C4-2B (cell line): ENCODE measurements around the gene SLC1A2.

Experiments
- H3K27ac ChIP-seq: fragments of 450-650 bp; 2 replicates; pipeline ENCODE4 v1.5.1; 2017
- CTCF ChIP-seq: fragments of 450-650 bp; conservative IDR thresholded peaks from 2 replicates; pipeline ENCODE4 v1.5.1; 2017; ENCODE audit warnings: mild to moderate bottlenecking
- ZFX ChIP-seq: fragments of 450-650 bp; IDR thresholded peaks from 2 replicates; pipeline ENCODE4 v1.6.1; 2017

Gene SLC1A2

GRCh38 chr11:35424157-35424940 is 5.0 kb upstream of the SLC1A2 start:
- no peak for TF ChIP-seq CTCF
- no peak overlapping the region for H3K27ac ChIP-seq

DNA sequence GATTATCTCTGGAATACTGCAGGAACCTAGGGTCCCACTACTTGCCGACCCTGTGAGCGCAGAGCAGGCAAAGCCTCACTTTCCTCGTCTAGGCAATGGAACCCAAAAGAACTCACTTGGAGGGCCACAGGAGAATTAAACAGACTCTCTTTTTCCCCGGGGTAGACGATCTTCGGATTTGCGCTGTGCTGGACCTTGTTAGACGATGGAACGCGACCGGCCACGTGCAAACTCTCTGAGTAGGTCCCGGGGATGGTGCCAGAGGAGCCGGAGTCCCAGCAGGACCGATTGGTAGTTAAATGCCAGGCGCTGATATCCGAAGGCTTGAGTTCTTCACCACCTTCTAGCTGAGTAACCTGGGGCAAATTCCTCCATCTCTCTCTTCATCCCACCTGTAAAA is 1.0 kb upstream of the SLC1A2 start:
- TF ChIP-seq CTCF (no peak), ZFX (no peak)
- no peak overlapping the region for H3K27ac ChIP-seq

DNA sequence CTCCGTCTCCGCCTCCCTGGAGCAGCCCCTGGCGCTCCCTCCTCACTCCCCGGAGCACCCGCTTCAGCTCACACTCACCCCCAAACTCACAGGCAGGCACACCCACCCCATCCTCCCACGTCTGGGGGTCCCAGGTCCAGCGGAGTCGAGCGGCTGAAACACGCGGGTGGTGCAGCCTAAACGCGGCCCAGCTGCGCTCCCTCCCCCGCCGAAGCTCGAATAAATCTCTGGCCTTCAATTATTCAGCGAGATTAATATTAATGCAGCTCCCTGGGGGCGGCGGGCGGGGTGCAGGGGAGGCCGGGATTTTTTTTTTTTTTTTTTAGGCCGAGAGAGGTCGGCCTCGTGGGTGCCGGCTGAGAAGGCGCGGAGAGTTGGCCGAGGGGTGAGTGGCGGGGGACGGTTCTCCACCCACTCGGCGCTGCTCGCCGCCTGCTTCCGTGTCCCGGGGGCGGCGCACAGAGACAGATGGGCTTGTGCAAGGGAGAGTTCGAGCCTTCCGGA is 524 bp upstream of the SLC1A2 start:
- TF ChIP-seq CTCF (no peak), ZFX (no peak)
- no peak overlapping the region for H3K27ac ChIP-seq

DNA sequence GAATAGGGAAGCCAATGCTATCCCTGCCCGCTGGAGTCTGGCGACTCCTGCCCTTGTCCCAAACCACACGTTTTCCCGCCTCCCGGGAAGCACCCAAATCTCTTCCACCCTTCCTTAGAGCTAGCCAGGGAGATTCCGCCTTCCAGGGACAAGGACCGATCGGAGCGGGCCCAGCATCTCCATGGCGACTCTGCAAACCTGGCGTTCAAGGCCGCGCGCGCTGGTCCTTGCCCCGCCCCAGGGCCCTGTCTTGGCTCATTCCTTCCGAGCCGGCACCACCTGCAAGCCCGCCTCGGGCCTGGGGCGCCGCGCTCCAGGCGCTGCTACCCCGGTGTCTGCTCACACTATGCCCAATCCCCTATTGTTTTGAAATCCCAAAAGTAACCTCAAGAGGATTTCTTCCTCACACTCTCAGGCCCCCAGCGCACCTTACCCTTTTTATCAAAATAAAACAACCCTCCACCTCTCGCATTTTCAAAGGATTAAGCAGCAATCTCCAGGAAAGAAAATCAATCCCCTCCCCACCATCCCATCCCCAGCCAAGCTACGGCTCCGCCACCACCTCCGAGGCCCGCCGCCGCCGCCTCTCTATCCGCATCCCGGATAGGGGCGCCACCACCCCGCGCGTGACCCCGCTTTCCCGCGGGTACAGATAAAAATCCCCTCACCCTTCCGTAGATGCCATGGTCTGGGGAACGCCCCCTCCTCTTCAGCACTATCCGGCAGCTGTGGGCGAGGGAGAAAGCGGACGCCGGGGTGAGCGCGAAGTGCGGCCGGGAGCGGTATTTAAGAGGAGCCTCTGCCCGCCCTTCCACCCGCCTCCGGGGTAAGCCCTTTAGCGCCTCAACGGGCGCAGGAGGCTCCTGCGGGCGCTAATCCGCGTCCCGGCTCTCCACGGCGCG is 825 bp downstream of the SLC1A2 start:
- no peak for TF ChIP-seq ZFX
- TF ChIP-seq CTCF, result no peak
- H3K27ac ChIP-seq, result no peak overlapping the region

DNA sequence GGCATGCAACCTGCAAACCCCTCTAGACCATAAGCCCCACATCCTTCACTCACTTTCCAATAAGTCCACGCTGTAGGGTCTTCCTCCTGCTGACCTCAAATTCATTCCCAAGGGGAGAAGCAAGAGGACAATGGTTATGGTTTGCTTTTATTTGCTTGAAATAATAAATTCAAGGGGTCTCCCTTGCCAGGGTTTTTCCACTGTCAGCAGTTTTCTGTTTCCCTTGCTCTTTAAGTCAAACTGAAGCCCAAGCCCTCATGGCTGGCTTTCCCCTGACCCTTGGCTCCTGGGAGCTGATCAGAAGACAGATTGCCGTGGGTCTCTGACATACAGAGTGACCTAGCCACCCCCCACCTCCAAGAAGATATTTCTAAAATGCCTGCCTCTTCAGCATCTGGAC is 3.9 kb downstream of the SLC1A2 start:
- TF ChIP-seq CTCF (no peak), ZFX (no peak)

GRCh38 chr11:35414776-35415175 is 4.6 kb downstream of the SLC1A2 start:
- TF ChIP-seq ZFX (no peak), CTCF (no peak)

More for the DNA sequence above, 3.9 kb downstream of the SLC1A2 start:
- no peak overlapping the region for H3K27ac ChIP-seq

DNA sequence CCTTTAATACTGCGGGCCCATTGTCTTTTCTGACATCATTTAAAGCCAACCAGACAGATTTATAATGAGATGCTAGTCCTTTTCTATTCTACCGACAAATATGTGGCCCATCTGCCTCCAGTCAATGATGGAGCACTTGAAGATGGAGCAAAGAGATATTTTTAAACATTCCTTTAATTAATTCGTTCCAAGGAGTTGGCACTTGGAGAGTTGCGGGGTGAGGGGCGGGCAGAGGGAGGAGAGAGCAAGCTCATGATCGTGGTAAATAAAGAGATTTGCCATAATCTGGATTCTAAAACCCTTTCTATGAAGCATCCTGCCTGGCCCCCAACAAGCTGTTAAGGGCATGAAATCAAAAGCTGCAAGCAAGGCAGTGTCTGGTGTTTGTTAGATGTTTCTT is 5.0 kb downstream of the SLC1A2 start:
- TF ChIP-seq ZFX (no peak), CTCF (no peak)
- H3K27ac ChIP-seq, result no peak overlapping the region

More at GRCh38 chr11:35414776-35415175, 4.6 kb downstream of the SLC1A2 start:
- no peak overlapping the region for H3K27ac ChIP-seq
